Endothelial cell of umbilical vein (primary cell): ENCODE data around the gene ADGRL3. TPM values are rescaled to one million over a fixed set of nuclear protein-coding genes. Genes with fewer than 3 reads are reported as not detected.

ENCODE experiments used
- BruUV-seq: library from RNA; stranded (reverse); fragments of 400-500 nt; replicated peaks from 2 replicates; lab custom pipeline; 2021; lab: Mats Ljungman, UMichigan
- CTCF ChIA-PET: fragments of 300-600, 350-600 bp; sonication (Branson Sonifier 250); formaldehyde crosslinking; loops from one replicate; lab custom pipeline; 2021; ENCODE audit warnings: antibody characterized with exemption, inconsistent platforms; lab: Charles Lee
- POLR2A ChIA-PET: fragments of 300-600, 350-600 bp; sonication (Branson Sonifier 250); formaldehyde crosslinking; loops from one replicate; lab custom pipeline; 2021; ENCODE audit warnings: antibody characterized with exemption, inconsistent platforms; lab: Charles Lee
- DNase-seq: peaks from one replicate; pipeline ENCODE4 v3.0.0-alpha.2; 2011; ENCODE audit warnings: low read depth, low spot score
- FAIRE-seq: peaks from 2 replicates; lab custom pipeline; 2011; peaks lifted over from hg19 to GRCh38; lab: Jason Lieb, UNC
- H2AFZ ChIP-seq: 2 replicates; pipeline ENCODE4 v1.6.0; 2012; ENCODE audit warnings: low read depth, low read length, control low read depth, inconsistent platforms
- H3K27ac ChIP-seq: 2 replicates; pipeline ENCODE4 v1.5.1; 2011; ENCODE audit warnings: low read depth, mild to moderate bottlenecking, control low read depth, low read length, moderate library complexity; ENCODE audit not compliant: insufficient read depth
- H3K27me3 ChIP-seq, 2 experiments: 2 replicates each; pipeline versions ENCODE4 v1.6.0 to v1.6.1; 2011; ENCODE audit warnings: low read length in 2 of 2, mixed read lengths in 1 of 2; ENCODE audit not compliant: control insufficient read depth in 2 of 2, insufficient read depth in 2 of 2
- H3K36me3 ChIP-seq, 2 experiments: 2 replicates in 1 of 2; 3 replicates in 1 of 2; pipeline ENCODE4 v1.5.1; 2011; ENCODE audit warnings: low read length in 2 of 2, mild to moderate bottlenecking in 1 of 2, moderate library complexity in 1 of 2; ENCODE audit not compliant: control insufficient read depth in 2 of 2, insufficient read depth in 2 of 2; ENCODE audit errors: extremely low read depth in 1 of 2
- H3K4me1 ChIP-seq: 3 replicates; pipeline ENCODE4 v1.5.1; 2011; ENCODE audit warnings: mild to moderate bottlenecking, low read length; ENCODE audit not compliant: control insufficient read depth, insufficient read depth; ENCODE audit errors: extremely low read depth
- H3K4me2 ChIP-seq: 2 replicates; pipeline ENCODE4 v1.6.1; 2011; ENCODE audit warnings: low read length, control low read depth, mixed read lengths; ENCODE audit not compliant: insufficient read depth
- H3K4me3 ChIP-seq, 3 experiments: fragments of 200-600 bp in 1 of 3; sonication (generic), shearing (Covaris generic) in 1 of 3; replicated peaks in 1 of 3; 2 replicates each; pipeline ENCODE4 v1.5.1; 2011 to 2016; ENCODE audit warnings: control low read depth in 3 of 3, low read length in 3 of 3, mild to moderate bottlenecking in 2 of 3, inconsistent platforms in 1 of 3, low read depth in 1 of 3, moderate library complexity in 1 of 3; ENCODE audit not compliant: insufficient read depth in 1 of 3
- H3K79me2 ChIP-seq: 2 replicates; pipeline ENCODE4 v1.6.0; 2012; ENCODE audit warnings: low read length, inconsistent platforms; ENCODE audit not compliant: control insufficient read depth, insufficient read depth
- H3K9ac ChIP-seq: replicated peaks from 2 replicates; pipeline ENCODE3; 2011; ENCODE audit warnings: low read length, control low read depth; ENCODE audit not compliant: insufficient read depth; ENCODE audit errors: extremely low read depth
- H3K9me1 ChIP-seq: replicated peaks from 3 replicates; pipeline ENCODE4 v1.6.0; 2011; ENCODE audit warnings: mild to moderate bottlenecking, low read length; ENCODE audit not compliant: control insufficient read depth, insufficient read depth; ENCODE audit errors: extremely low read depth
- H3K9me3 ChIP-seq: replicated peaks from 2 replicates; pipeline ENCODE4 v1.5.1; 2012; ENCODE audit warnings: low read length, inconsistent platforms; ENCODE audit not compliant: control insufficient read depth, insufficient read depth
- H4K20me1 ChIP-seq: replicated peaks from 2 replicates; pipeline ENCODE3; 2011; ENCODE audit warnings: mild to moderate bottlenecking, low read length; ENCODE audit not compliant: control insufficient read depth, insufficient read depth; ENCODE audit errors: extremely low read depth
- CTCF ChIP-seq, 2 donors: IDR thresholded peaks; 1 replicate in 1 of 2; 2 replicates in 1 of 2; pipeline ENCODE4 v1.5.1; 2011; ENCODE audit warnings: low read length in 2 of 2, mild to moderate bottlenecking in 2 of 2, moderate library complexity in 2 of 2, control low read depth in 1 of 2, inconsistent platforms in 1 of 2, low read depth in 1 of 2; ENCODE audit not compliant: insufficient read depth in 1 of 2; ENCODE audit errors: extremely low read depth in 1 of 2
- EZH2 ChIP-seq: IDR thresholded peaks from 2 replicates; pipeline ENCODE4 v1.6.1; 2012; ENCODE audit warnings: borderline replicate concordance, low read depth, mild to moderate bottlenecking, moderate library complexity, low read length, inconsistent platforms; ENCODE audit not compliant: severe bottlenecking
- FOS ChIP-seq: IDR thresholded peaks from 2 replicates; pipeline ENCODE4 v1.6.1; 2011; ENCODE audit warnings: mild to moderate bottlenecking, low read length, moderate library complexity, borderline replicate concordance; ENCODE audit not compliant: insufficient read depth
- GATA2 ChIP-seq: IDR thresholded peaks from 2 replicates; pipeline ENCODE4 v1.7.0; 2011; ENCODE audit warnings: low read depth, mild to moderate bottlenecking, moderate library complexity, mixed read lengths, low read length; ENCODE audit not compliant: insufficient read length, insufficient read depth
- JUN ChIP-seq: IDR thresholded peaks from 2 replicates; pipeline ENCODE4 v1.6.1; 2011; ENCODE audit warnings: borderline replicate concordance, low read depth; ENCODE audit not compliant: insufficient read length, insufficient read depth
- MAX ChIP-seq: IDR thresholded peaks from 2 replicates; pipeline ENCODE4 v1.6.1; 2011; ENCODE audit not compliant: insufficient read depth, insufficient read length
- MYC ChIP-seq: IDR thresholded peaks from one replicate; pipeline ENCODE4 v1.6.1; 2011; ENCODE audit warnings: mild to moderate bottlenecking, low read depth, low read length
- POLR2A ChIP-seq: IDR thresholded peaks from 2 replicates; pipeline ENCODE4 v1.6.1; 2012; ENCODE audit warnings: low read depth, mild to moderate bottlenecking, control low read depth, low read length
- POLR2AphosphoS5 ChIP-seq: IDR thresholded peaks from 2 replicates; pipeline ENCODE4 v1.6.1; 2012; ENCODE audit warnings: low read depth, mild to moderate bottlenecking, control low read depth, low read length, moderate library complexity; ENCODE audit not compliant: insufficient read depth
- dilution Hi-C: fragments of 300-500 bp; cut with MboI; formaldehyde crosslinking; loops from one replicate; pipeline ENCODE4 v1.15.0; 2019; ENCODE audit warnings: low sequenced_read_pairs; ENCODE audit not compliant: extremely low pct_ligation_motif_present
- intact Hi-C: fragments of 100-400 bp; cut with micrococcal nuclease; formaldehyde crosslinking; loops from one replicate; pipeline ENCODE4 v1.10.0; 2022
- polyA plus RNA-seq, 4 experiments: library from polyadenylated mRNA; depleted of rRNA in 3 of 4; stranded (reverse) in 3 of 4; unstranded in 1 of 4; fragments of >200 nt; gene quantifications; 2 replicates each; pipeline versions ENCODE4 v1.2.1 to v1.2.3, GENCODE V29; 2011 to 2012; ENCODE audit warnings: missing spikeins in 1 of 4
- total RNA-seq: library from RNA; stranded (reverse); gene quantifications from 2 replicates; pipeline ENCODE4 v1.2.3, GENCODE V29; 2021

ADGRL3 gene
- total and polyA plus RNA-seq, 2 donors (not counting 3 experiments of a cell fraction or from before 2014, with no cell fraction given): not detected

GRCh38 chr4:61296144-61296543 lies 96.0 kb downstream of the ADGRL3 start:
- no peaks in the 10 kb centered on the region for H3K36me3 ChIP-seq
- no peaks in the 10 kb centered on the region for H3K79me2 ChIP-seq
- H3K9me1 ChIP-seq: no peaks in the 10 kb centered on the region
- CTCF ChIA-PET: no interaction called here
- no peak for TF ChIP-seq EZH2
- no peak for TF ChIP-seq FOS
- TF ChIP-seq MYC: no peak
- TF ChIP-seq JUN: no peak
- TF ChIP-seq CTCF (IDR thresholded peaks at IDR 0.05; ENCODE audit: extremely low read depth in 1 of 2, insufficient read depth in 1 of 2, low read depth in 1 of 2, low read length in 2 of 2): no peak
- no peak for TF ChIP-seq POLR2A
- TF ChIP-seq POLR2AphosphoS5: no peak
- no peak for TF ChIP-seq MAX
- TF ChIP-seq GATA2: no peak
- H3K27me3 ChIP-seq: no peaks in the 10 kb centered on the region
- no peak overlapping the region for H3K4me3 ChIP-seq
- no peaks in the 10 kb centered on the region for H3K9me3 ChIP-seq
- H3K27ac ChIP-seq: no peak overlapping the region
- no TSS peak for BruUV-seq
- H2AFZ ChIP-seq: no peak overlapping the region
- H3K9ac ChIP-seq: no peak overlapping the region
- no peak overlapping the region for H3K4me2 ChIP-seq
- DNase-seq (no peak), FAIRE-seq (no peak)
- H4K20me1 ChIP-seq: no peaks in the 10 kb centered on the region
- dilution Hi-C loops: no loop called here
- intact Hi-C loops: no loop called here
- no peaks in the 10 kb centered on the region for H3K4me1 ChIP-seq
- POLR2A ChIA-PET: no interaction called here
